Measurements from ENCODE around the gene TMEM220.
"Not testable (repeated sequence)": the region's sequence is repeated elsewhere in the genome, so short reads cannot be mapped to it uniquely, and the experiment has no call there.

Gene TMEM220

DNA sequence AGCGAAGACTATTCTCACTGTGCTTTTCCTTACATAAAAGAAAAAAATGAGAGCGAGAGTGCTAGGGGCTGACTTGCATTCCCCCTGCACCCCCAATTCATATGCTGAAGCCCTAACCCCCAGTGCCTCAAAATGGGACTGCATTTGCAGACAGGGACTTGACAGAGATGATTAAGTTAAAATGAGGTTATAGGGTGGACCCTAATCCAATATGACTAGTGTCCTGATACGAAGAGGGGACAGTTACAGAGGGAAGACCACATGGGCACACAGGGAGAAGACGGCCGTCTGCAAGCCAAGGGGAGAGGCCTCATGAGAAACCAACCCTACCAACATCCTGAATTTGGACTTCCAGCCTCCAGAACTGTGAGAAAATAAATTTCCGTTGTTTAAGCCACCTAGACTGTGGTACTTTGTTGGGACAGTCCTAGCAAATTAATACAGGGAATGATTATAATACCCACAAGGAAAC, 1.6 kb upstream of the TMEM220 start:
- no peak for TF ChIP-seq CTCF (conservative IDR thresholded peaks at IDR 0.05; ENCODE audit: low read depth, low read length)
- no peak overlapping the region for H3K4me3 ChIP-seq (ENCODE audit: low read depth, low read length)

GRCh38 chr17:10730247-10730646, 424 bp upstream of the TMEM220 start:
- DNase-seq (ENCODE audit: low read depth) = not testable (repeated sequence)
- peak overlapping the region; percentile 81 for H3K4me3 ChIP-seq (ENCODE audit: low read depth, low read length)

More for the DNA sequence above, 1.6 kb upstream of the TMEM220 start:
- no peak for DNase-seq (ENCODE audit: low read depth)

DNA sequence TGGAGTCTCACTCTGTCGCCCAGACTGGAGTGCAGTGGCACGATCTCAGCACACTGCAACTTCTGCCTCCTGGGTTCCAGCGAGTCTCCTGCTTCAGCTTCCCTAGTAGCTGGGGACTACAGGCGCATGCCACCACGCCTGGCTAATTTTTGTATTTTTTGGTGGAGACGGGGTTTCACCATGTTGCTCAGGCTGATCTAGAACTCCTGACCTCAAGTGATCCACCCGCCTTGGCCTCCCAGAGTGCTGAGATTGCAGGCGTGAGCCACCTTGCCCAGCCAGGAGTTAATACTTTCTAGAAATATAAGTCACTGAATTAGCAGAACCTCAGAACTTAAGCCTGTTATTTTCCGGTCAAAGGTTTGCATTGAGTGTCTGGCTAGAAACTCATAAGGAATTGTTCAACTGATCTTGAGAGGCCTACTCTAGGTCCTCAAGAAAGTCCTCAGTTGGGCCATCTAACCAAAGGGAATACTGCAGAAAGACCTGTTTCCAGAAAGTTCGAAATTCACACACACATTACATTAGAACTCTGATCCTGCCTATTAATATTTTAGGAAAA, 1.4 kb downstream of the TMEM220 start:
- peak; percentile 4 for DNase-seq (ENCODE audit: low read depth)
- TF ChIP-seq CTCF (conservative IDR thresholded peaks at IDR 0.05; ENCODE audit: low read depth, low read length) = no peak
- no peak overlapping the region for H3K4me3 ChIP-seq (ENCODE audit: low read depth, low read length)

DNA sequence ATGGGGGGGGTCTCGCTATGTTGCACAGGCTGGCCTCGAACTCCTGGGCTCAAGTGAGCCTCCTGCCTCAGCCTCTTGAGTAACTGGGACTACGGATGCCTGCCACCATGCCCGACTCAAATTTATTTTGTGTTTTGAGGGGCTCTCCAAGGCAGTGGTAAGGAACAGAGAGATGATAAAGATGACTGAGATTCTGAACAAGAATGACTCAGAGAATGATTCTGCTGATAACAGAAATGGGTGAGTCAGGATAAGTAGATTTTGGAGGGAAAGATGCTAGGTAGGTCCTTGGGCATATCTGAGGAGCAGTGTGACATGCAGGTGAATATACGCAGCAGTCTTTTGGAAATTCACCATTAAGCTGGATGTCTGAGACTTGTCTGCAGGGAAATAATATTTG, 2.6 kb downstream of the TMEM220 start:
- H3K4me3 ChIP-seq (ENCODE audit: low read depth, low read length) = no peak overlapping the region
- TF ChIP-seq CTCF (conservative IDR thresholded peaks at IDR 0.05; ENCODE audit: low read depth, low read length) = no peak
- no peak for DNase-seq (ENCODE audit: low read depth)

GRCh38 chr17:10726196-10726595, 3.6 kb downstream of the TMEM220 start:
- H3K4me3 ChIP-seq (ENCODE audit: low read depth, low read length) = no peak overlapping the region
- no peak for DNase-seq (ENCODE audit: low read depth)
- no peak for TF ChIP-seq CTCF (conservative IDR thresholded peaks at IDR 0.05; ENCODE audit: low read depth, low read length)

GRCh38 chr17:10725262-10725661, 4.6 kb downstream of the TMEM220 start:
- DNase-seq (ENCODE audit: low read depth) = no peak
- no peak overlapping the region for H3K4me3 ChIP-seq (ENCODE audit: low read depth, low read length)
- no peak for TF ChIP-seq CTCF (conservative IDR thresholded peaks at IDR 0.05; ENCODE audit: low read depth, low read length)

DNA sequence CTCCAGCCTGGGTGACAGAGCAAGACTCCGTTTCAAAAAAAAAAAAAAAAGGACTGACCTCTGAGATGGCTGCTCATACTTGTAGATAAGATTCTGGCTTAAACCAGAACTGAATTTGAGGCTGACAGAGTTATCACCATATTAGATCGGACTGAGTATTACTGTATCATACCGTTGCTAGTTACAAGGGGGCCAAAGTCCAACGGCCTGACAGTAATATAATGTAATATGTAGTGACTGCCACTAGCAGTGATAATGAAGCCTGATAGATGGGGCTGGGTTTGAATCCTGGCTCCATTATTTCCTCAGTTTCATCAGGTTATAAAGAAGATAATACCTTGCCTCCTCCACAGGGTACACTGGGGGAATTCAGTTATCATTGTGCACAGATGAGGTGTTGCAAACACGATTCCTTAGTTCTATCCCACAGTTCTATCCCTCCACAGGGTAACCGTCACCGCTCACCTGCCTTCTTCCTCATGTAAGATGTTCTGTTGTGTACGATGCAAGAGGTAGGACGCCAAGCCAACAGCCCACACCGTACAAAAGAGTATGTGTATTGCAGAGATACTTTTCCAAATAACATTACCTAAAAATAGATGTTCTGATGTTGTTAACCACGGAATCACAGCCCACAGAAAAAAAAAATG, 5.2 kb downstream of the TMEM220 start:
- no peak overlapping the region for H3K4me3 ChIP-seq (ENCODE audit: low read depth, low read length)
- no peak for TF ChIP-seq CTCF (conservative IDR thresholded peaks at IDR 0.05; ENCODE audit: low read depth, low read length)

More for the DNA sequence above, 5.2 kb downstream of the TMEM220 start:
- no peak for DNase-seq (ENCODE audit: low read depth)

Measured in choroid plexus epithelial cell (primary cell).